ENCODE data around the gene ZNF277. TPM values are rescaled to one million over a fixed set of nuclear protein-coding genes. Genes with fewer than 3 reads are reported as not detected.

Gene ZNF277
- polyA plus RNA-seq, 1 donor (not counting 4 experiments of a cell fraction or from before 2014, with no cell fraction given), result 20.2 TPM

- dilution Hi-C loops (cut with MboI; ENCODE audit: extremely low pct_ligation_motif_present, low sequenced_read_pairs), result no loop called here
Measured at GRCh38 chr7:112365551-112365950, 159.1 kb downstream of the ZNF277 start.

GRCh38 chr7:112366886-112367285 is 160.4 kb downstream of the ZNF277 start:
- no peak for DNase-seq (ENCODE audit: low read depth, low spot score)
- no peaks in the 10 kb centered on the region for H4K20me1 ChIP-seq (ENCODE audit: control insufficient read depth, extremely low read depth, insufficient read depth, low read length)
- H3K9me3 ChIP-seq (ENCODE audit: control insufficient read depth, low read depth, low read length), result no peaks in the 10 kb centered on the region
- no peak overlapping the region for H3K27ac ChIP-seq (ENCODE audit: control insufficient read depth, insufficient read depth, low read length)
- H3K27me3 ChIP-seq (ENCODE audit: control insufficient read depth, extremely low read depth, insufficient read depth, low read length), result no peaks in the 10 kb centered on the region
- H3K4me1 ChIP-seq (ENCODE audit: control insufficient read depth, extremely low read depth, insufficient read depth, low read length), result no peaks in the 10 kb centered on the region
- H3K79me2 ChIP-seq (ENCODE audit: control insufficient read depth, insufficient read depth, low read length), result no peaks in the 10 kb centered on the region
- no peak overlapping the region for H3K9ac ChIP-seq (ENCODE audit: control insufficient read depth, extremely low read depth, insufficient read depth, low read length)
- H2AFZ ChIP-seq (ENCODE audit: control insufficient read depth, low read length), result no peak overlapping the region
- H3K9me1 ChIP-seq (ENCODE audit: control insufficient read depth, extremely low read depth, insufficient read depth, low read length), result no peaks in the 10 kb centered on the region
- no peak overlapping the region for H3K4me2 ChIP-seq (ENCODE audit: control insufficient read depth, extremely low read depth, insufficient read depth, low read depth, low read length)
- TF ChIP-seq CTCF (optimal IDR thresholded peaks at IDR 0.05 in 1 of 3, IDR thresholded peaks at IDR 0.05 in 1 of 3, conservative IDR thresholded peaks at IDR 0.05 in 1 of 3; ENCODE audit: extremely low read depth in 1 of 3, insufficient read depth in 2 of 3, low read length in 3 of 3) (no peak), EZH2 (IDR thresholded peaks at IDR 0.05; ENCODE audit: low read length) (no peak)
- no peaks in the 10 kb centered on the region for H3K36me3 ChIP-seq (ENCODE audit: control insufficient read depth in 2 of 2, extremely low read depth in 1 of 2, insufficient read depth in 2 of 2, low read length in 2 of 2)
- dilution Hi-C loops (cut with MboI; ENCODE audit: extremely low pct_ligation_motif_present, low sequenced_read_pairs), result no loop called here
- FAIRE-seq, result no peak
- no peak overlapping the region for H3K4me3 ChIP-seq (ENCODE audit: control insufficient read depth in 2 of 3, extremely low read depth in 1 of 3, insufficient read depth in 2 of 3, low read depth in 1 of 3, low read length in 3 of 3)

More at GRCh38 chr7:112365551-112365950, 159.1 kb downstream of the ZNF277 start:
- H3K9me3 ChIP-seq (ENCODE audit: control insufficient read depth, low read depth, low read length), result no peaks in the 10 kb centered on the region
- H3K9ac ChIP-seq (ENCODE audit: control insufficient read depth, extremely low read depth, insufficient read depth, low read length), result no peak overlapping the region
- no peaks in the 10 kb centered on the region for H3K9me1 ChIP-seq (ENCODE audit: control insufficient read depth, extremely low read depth, insufficient read depth, low read length)
- H3K4me3 ChIP-seq (ENCODE audit: control insufficient read depth in 2 of 3, extremely low read depth in 1 of 3, insufficient read depth in 2 of 3, low read depth in 1 of 3, low read length in 3 of 3), result no peak overlapping the region
- FAIRE-seq (no peak), DNase-seq (ENCODE audit: low read depth, low spot score) (no peak)
- no peak overlapping the region for H3K4me2 ChIP-seq (ENCODE audit: control insufficient read depth, extremely low read depth, insufficient read depth, low read depth, low read length)
- no peaks in the 10 kb centered on the region for H3K36me3 ChIP-seq (ENCODE audit: control insufficient read depth in 2 of 2, extremely low read depth in 1 of 2, insufficient read depth in 2 of 2, low read length in 2 of 2)
- no peak overlapping the region for H2AFZ ChIP-seq (ENCODE audit: control insufficient read depth, low read length)
- no peak for TF ChIP-seq CTCF (optimal IDR thresholded peaks at IDR 0.05 in 1 of 3, IDR thresholded peaks at IDR 0.05 in 1 of 3, conservative IDR thresholded peaks at IDR 0.05 in 1 of 3; ENCODE audit: extremely low read depth in 1 of 3, insufficient read depth in 2 of 3, low read length in 3 of 3)
- TF ChIP-seq EZH2 (IDR thresholded peaks at IDR 0.05; ENCODE audit: low read length), result no peak
- H3K27ac ChIP-seq (ENCODE audit: control insufficient read depth, insufficient read depth, low read length), result no peak overlapping the region
- no peaks in the 10 kb centered on the region for H3K79me2 ChIP-seq (ENCODE audit: control insufficient read depth, insufficient read depth, low read length)
- no peaks in the 10 kb centered on the region for H3K27me3 ChIP-seq (ENCODE audit: control insufficient read depth, extremely low read depth, insufficient read depth, low read length)
- no peaks in the 10 kb centered on the region for H3K4me1 ChIP-seq (ENCODE audit: control insufficient read depth, extremely low read depth, insufficient read depth, low read length)
- H4K20me1 ChIP-seq (ENCODE audit: control insufficient read depth, extremely low read depth, insufficient read depth, low read length), result no peaks in the 10 kb centered on the region
